ENCODE data around the gene OTOF. TPM values are rescaled to one million over a fixed set of nuclear protein-coding genes. Genes with fewer than 3 reads are reported as not detected.

OTOF gene
- total and polyA plus RNA-seq, 2 of the 13 experiments (the other 11 are each of a cell fraction or from before 2014, with no cell fraction given) = 0.04 TPM; not detected in 1

DNA sequence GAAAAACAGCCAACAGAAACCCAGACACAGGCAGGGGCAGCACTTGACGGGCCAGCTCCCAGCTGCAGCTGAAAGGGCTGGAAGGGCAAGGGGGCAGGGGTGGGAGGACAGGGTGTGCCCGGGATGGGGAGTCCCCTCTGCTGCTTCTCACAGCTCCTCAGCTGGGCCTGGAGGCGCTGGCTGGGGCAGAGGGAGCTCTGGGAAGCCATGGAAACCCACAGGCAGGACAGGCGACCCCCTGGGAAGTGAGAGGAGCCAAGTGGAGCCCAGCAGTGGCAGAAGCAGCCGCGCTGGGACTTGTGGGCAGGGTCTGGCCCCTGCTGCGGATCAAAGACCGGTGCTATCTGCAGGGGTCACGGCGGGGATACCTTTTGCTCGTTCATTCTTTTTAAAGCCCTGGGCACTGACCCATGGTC, 20.7 kb downstream of the OTOF start (continued):
- TF ChIP-seq PHF5A (CRISPR knock-in tag; IDR thresholded peaks at IDR 0.05; ENCODE audit: low read depth, unreplicated experiment) (no peak), REPIN1 (CRISPR knock-in tag; IDR thresholded peaks at IDR 0.05; ENCODE audit: borderline replicate concordance, low read depth) (0 out of 2 replicates have a peak, but pooled peaks have one; percentile 30), MED8 (CRISPR knock-in tag; IDR thresholded peaks at IDR 0.05; ENCODE audit: insufficient replicate concordance) (no peak), ATAD3A (CRISPR knock-in tag; IDR thresholded peaks at IDR 0.05) (no peak), ARNTL (CRISPR knock-in tag; IDR thresholded peaks at IDR 0.05) (no peak), NCOA2 (CRISPR knock-in tag; IDR thresholded peaks at IDR 0.05) (no peak), RBFOX2 (IDR thresholded peaks at IDR 0.05; ENCODE audit: low read depth, low read length) (peak; percentile 34; the same call in 1 of the 2 replicates), ZNF724P (CRISPR knock-in tag; IDR thresholded peaks at IDR 0.05; ENCODE audit: borderline replicate concordance) (0 out of 2 replicates have a peak, but pooled peaks have one; percentile 9), ZNF879 (CRISPR knock-in tag; IDR thresholded peaks at IDR 0.05) (no peak), ZNF510 (CRISPR knock-in tag; IDR thresholded peaks at IDR 0.05; ENCODE audit: low read depth) (0 out of 2 replicates have a peak, but pooled peaks have one; percentile 7), ZNF446 (CRISPR knock-in tag; IDR thresholded peaks at IDR 0.05) (0 out of 2 replicates have a peak, but pooled peaks have one; percentile 22), FLYWCH1 (CRISPR knock-in tag; IDR thresholded peaks at IDR 0.05) (no peak), NONO (IDR thresholded peaks at IDR 0.05) (no peak), NONO (CRISPR knock-in tag; conservative IDR thresholded peaks at IDR 0.05) (0 out of 2 replicates have a peak, but pooled peaks have one; percentile 41), TCF7 (IDR thresholded peaks at IDR 0.05; ENCODE audit: low read depth) (0 out of 2 replicates have a peak, but pooled peaks have one; percentile 16), ZNF343 (CRISPR knock-in tag; IDR thresholded peaks at IDR 0.05) (0 out of 2 replicates have a peak, but pooled peaks have one; percentile 30), ZNF564 (CRISPR knock-in tag; IDR thresholded peaks at IDR 0.05) (0 out of 2 replicates have a peak, but pooled peaks have one; percentile 10), EHMT2 (IDR thresholded peaks at IDR 0.05; ENCODE audit: borderline replicate concordance, low read depth, low read length) (0 out of 2 replicates have a peak, but pooled peaks have one; percentile 15), TBX2 (CRISPR knock-in tag; IDR thresholded peaks at IDR 0.05; ENCODE audit: borderline replicate concordance) (0 out of 2 replicates have a peak, but pooled peaks have one; percentile 7), ZNF274 (CRISPR knock-in tag; IDR thresholded peaks at IDR 0.05) (0 out of 2 replicates have a peak, but pooled peaks have one; percentile 16), SAFB2 (CRISPR knock-in tag; IDR thresholded peaks at IDR 0.05; ENCODE audit: borderline replicate concordance, low read depth) (0 out of 2 replicates have a peak, but pooled peaks have one; percentile 66)
- TF ChIP-seq, protein P1, sequence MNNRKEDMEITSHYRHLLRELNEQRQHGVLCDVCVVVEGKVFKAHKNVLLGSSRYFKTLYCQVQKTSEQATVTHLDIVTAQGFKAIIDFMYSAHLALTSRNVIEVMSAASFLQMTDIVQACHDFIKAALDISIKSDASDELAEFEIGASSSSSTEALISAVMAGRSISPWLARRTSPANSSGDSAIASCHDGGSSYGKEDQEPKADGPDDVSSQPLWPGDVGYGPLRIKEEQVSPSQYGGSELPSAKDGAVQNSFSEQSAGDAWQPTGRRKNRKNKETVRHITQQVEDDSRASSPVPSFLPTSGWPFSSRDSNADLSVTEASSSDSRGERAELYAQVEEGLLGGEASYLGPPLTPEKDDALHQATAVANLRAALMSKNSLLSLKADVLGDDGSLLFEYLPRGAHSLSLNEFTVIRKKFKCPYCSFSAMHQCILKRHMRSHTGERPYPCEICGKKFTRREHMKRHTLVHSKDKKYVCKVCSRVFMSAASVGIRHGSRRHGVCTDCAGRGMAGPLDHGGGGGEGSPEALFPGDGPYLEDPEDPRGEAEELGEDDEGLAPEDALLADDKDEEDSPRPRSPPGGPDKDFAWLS (CRISPR knock-in tag; IDR thresholded peaks at IDR 0.05; ENCODE audit: borderline replicate concordance) = no peak
- TF ChIP-seq, protein P2, sequence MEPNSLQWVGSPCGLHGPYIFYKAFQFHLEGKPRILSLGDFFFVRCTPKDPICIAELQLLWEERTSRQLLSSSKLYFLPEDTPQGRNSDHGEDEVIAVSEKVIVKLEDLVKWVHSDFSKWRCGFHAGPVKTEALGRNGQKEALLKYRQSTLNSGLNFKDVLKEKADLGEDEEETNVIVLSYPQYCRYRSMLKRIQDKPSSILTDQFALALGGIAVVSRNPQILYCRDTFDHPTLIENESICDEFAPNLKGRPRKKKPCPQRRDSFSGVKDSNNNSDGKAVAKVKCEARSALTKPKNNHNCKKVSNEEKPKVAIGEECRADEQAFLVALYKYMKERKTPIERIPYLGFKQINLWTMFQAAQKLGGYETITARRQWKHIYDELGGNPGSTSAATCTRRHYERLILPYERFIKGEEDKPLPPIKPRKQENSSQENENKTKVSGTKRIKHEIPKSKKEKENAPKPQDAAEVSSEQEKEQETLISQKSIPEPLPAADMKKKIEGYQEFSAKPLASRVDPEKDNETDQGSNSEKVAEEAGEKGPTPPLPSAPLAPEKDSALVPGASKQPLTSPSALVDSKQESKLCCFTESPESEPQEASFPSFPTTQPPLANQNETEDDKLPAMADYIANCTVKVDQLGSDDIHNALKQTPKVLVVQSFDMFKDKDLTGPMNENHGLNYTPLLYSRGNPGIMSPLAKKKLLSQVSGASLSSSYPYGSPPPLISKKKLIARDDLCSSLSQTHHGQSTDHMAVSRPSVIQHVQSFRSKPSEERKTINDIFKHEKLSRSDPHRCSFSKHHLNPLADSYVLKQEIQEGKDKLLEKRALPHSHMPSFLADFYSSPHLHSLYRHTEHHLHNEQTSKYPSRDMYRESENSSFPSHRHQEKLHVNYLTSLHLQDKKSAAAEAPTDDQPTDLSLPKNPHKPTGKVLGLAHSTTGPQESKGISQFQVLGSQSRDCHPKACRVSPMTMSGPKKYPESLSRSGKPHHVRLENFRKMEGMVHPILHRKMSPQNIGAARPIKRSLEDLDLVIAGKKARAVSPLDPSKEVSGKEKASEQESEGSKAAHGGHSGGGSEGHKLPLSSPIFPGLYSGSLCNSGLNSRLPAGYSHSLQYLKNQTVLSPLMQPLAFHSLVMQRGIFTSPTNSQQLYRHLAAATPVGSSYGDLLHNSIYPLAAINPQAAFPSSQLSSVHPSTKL (CRISPR knock-in tag; IDR thresholded peaks at IDR 0.05) = no peak
- TF ChIP-seq, protein P3, sequence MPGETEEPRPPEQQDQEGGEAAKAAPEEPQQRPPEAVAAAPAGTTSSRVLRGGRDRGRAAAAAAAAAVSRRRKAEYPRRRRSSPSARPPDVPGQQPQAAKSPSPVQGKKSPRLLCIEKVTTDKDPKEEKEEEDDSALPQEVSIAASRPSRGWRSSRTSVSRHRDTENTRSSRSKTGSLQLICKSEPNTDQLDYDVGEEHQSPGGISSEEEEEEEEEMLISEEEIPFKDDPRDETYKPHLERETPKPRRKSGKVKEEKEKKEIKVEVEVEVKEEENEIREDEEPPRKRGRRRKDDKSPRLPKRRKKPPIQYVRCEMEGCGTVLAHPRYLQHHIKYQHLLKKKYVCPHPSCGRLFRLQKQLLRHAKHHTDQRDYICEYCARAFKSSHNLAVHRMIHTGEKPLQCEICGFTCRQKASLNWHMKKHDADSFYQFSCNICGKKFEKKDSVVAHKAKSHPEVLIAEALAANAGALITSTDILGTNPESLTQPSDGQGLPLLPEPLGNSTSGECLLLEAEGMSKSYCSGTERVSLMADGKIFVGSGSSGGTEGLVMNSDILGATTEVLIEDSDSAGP (CRISPR knock-in tag; IDR thresholded peaks at IDR 0.05; ENCODE audit: borderline replicate concordance) = peak; percentile 35; the same call in 1 of the 2 replicates

Data from HepG2 (cell line).